Measurements from ENCODE around the gene EEF1E1.
A peak's percentile ranks its signal among the peaks of the same experiment; 100 is the strongest.

Gene EEF1E1

DNA sequence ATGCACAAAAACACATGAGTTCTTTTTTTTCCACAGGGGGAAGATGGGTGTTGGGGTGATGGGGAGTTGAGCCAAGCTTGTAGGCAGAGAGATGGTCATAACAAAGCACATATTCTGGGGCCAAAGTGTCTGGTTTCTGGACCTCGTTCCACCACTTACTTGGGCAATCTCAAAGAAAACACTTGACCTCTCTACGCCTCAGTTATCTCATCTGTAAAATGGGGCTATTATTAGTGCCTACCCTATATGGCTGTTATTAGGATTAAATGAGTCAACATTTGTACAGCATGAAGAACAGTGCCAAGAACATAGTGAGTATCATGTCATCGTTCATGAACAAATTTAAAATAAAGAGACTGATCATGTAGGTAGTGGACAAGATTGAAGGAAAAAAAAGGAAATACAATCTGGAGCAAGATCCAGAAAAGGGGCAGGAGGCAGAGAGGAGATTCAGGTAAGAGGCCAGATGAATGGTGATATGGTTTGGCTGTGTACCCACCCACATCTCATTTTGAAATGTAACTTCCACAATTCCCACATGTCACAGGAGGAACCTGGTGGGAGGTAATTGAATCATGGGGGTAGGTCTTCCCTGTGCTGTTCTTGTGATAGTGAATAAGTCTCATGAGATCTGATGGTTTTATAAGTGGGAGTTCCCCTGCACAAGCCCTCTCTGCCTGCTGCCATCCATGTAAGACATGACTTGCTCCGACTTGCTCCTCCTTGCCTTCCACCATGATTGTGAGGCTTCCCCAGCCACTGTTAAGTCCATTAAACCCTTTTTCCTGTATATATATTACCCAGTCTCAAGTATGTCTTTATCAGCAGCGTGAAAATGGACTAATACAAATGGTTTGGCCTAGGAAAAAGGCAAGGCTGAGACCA lies 14.2 kb downstream of the EEF1E1 start:
- FAIRE-seq: no peak
- DNase-seq (ENCODE audit: insufficient read length): no peak

DNA sequence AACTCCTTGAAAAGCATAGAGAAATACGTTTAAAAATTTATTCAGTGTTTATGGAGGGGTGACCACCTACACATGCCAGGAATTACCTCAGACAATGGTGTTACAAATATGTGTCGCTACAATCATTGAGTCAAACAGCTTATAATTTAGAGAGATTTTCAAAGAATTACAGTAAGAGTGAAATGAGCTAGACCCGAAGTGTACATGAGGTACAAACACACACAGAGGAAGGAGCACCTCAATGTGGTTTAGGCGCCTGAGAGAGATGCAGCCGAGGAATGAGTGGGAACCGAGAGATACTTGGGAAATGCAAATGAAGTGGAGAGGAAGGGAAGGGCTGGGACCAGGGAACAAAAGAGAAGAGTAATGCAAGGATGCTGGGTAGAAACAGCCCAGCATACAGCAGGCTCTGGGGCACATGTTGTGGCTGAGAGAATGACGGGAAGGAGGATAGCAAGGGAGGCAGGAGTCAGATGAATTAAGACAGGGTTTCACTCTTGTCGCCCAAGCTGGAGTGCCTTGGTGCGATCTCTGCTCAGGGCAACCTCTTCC lies 15.5 kb downstream of the EEF1E1 start:
- no peak for DNase-seq (ENCODE audit: insufficient read length)
- FAIRE-seq: no peak
- TF ChIP-seq POLR2A (IDR thresholded peaks at IDR 0.05; ENCODE audit: low read depth, low read length): no peak
- no peak for TF ChIP-seq TAF1 (IDR thresholded peaks at IDR 0.05; ENCODE audit: borderline replicate concordance, low read depth, low read length)
- TF ChIP-seq POLR2AphosphoS5 (IDR thresholded peaks at IDR 0.05; ENCODE audit: low read depth, low read length): no peak

More for the DNA sequence above, 14.2 kb downstream of the EEF1E1 start:
- TF ChIP-seq POLR2AphosphoS5 (IDR thresholded peaks at IDR 0.05; ENCODE audit: low read depth, low read length): no peak
- TF ChIP-seq TAF1 (IDR thresholded peaks at IDR 0.05; ENCODE audit: borderline replicate concordance, low read depth, low read length): no peak
- TF ChIP-seq POLR2A (IDR thresholded peaks at IDR 0.05; ENCODE audit: low read depth, low read length): no peak

DNA sequence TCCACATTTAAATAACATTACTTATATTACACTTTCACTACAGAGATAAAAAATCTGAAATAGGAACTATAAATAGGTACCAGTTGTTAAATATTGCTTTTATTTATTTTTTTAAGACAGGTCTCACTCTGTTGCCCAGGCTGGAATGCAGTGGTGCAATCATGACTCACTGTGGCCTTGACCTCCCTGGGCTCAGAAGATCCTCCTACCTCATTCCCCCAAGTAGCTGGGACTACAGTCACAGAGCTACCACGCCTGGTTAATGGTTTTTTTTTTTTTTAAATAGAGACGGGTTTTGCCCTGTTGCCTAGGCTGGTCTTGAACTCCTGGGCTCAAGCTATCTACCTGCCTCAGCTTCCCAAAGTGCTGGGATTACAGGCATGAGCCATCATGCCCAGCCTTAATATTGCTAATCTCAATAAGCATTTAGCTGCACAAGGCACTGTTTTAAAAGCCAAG lies 17.3 kb downstream of the EEF1E1 start:
- FAIRE-seq: no peak
- no peak for DNase-seq (ENCODE audit: insufficient read length)
- no peak for TF ChIP-seq POLR2AphosphoS5 (IDR thresholded peaks at IDR 0.05; ENCODE audit: low read depth, low read length)
- TF ChIP-seq TAF1 (IDR thresholded peaks at IDR 0.05; ENCODE audit: borderline replicate concordance, low read depth, low read length): no peak
- no peak for TF ChIP-seq POLR2A (IDR thresholded peaks at IDR 0.05; ENCODE audit: low read depth, low read length)

DNA sequence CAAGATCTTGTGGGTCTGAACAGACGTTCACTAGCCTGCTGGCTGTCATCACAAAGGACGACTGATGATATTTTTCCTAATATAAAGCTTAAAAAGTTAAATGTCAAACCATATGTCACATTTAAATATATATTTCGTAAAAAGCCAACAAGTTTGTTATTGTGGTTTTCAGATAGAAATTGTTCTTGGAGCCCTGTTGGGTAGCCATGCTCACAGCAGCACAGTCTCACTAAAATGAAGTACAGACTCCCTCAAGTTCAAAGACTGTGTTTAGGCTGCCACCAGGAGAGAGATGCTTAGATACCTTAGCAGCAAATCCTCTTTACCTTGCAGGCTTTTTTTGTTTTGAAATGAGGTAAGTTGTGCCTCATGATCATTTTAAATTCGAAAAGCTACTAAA lies 17.8 kb downstream of the EEF1E1 start:
- no peak for TF ChIP-seq POLR2A (IDR thresholded peaks at IDR 0.05; ENCODE audit: low read depth, low read length)
- no peak for FAIRE-seq
- DNase-seq (ENCODE audit: insufficient read length): no peak

DNA sequence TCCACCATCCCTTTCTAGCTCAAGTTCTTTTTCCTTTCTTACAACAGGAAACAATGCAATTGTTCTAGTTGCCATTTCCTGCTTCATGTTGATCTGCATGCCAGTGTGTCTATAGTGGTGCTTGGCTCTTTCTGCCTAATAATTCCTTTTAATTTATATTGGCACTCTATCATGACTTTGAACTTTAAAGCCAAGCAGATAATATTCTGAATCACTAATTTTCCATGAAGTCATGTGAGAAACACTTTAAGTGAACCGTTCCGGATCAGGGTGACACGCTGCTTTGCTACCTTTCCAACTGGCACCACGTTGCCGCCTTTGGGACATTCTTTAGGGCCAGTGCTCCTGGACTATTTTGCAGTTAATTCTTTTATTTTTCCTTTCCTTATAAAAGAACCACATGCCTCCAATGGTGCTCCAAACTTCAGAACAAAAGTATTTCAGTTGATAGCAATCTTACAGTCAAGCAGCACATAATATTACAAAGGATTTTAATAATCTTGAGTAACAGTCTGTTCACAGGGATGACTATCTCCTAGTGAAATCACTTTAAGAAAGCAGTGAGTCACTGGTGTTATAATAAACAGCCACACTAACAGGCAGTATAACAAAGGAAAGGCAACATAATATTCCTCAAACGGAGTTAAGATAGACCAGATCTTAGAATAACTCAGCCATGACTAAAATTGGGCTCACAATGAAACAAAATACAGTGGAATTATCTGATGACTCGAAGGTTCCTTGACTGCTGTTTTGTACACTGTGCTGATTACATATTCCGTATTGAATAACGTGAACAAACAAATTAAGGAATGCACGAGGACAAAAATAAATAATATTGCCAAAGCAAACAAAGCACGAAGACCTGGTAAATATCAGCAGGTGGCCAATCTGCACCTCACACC lies 19.1 kb downstream of the EEF1E1 start:
- TF ChIP-seq POLR2AphosphoS5 (IDR thresholded peaks at IDR 0.05; ENCODE audit: low read depth, low read length) (no peak), TAF1 (IDR thresholded peaks at IDR 0.05; ENCODE audit: borderline replicate concordance, low read depth, low read length) (no peak), POLR2A (IDR thresholded peaks at IDR 0.05; ENCODE audit: low read depth, low read length) (no peak)
- FAIRE-seq (no peak), DNase-seq (ENCODE audit: insufficient read length) (no peak)

DNA sequence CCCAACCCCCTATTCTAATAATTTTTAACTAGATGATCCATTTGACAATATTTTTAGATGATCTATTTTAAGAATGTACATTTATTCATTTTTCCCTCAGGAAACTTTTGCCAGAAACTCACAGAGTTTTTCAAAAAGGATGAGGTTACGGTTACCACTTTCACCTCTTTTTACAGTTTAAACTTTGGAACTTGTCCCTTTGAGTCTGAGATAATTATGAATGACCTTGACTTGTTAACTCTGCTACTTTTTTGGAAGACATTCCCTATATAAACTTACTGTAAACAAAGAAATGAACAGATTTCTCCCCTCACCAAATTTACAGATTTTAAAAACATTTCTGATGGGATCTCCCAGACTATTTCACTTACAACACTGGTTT lies 19.8 kb downstream of the EEF1E1 start:
- FAIRE-seq (no peak), DNase-seq (ENCODE audit: insufficient read length) (no peak)
- TF ChIP-seq TAF1 (IDR thresholded peaks at IDR 0.05; ENCODE audit: borderline replicate concordance, low read depth, low read length) (no peak), POLR2A (IDR thresholded peaks at IDR 0.05; ENCODE audit: low read depth, low read length) (no peak), POLR2AphosphoS5 (IDR thresholded peaks at IDR 0.05; ENCODE audit: low read depth, low read length) (no peak)

DNA sequence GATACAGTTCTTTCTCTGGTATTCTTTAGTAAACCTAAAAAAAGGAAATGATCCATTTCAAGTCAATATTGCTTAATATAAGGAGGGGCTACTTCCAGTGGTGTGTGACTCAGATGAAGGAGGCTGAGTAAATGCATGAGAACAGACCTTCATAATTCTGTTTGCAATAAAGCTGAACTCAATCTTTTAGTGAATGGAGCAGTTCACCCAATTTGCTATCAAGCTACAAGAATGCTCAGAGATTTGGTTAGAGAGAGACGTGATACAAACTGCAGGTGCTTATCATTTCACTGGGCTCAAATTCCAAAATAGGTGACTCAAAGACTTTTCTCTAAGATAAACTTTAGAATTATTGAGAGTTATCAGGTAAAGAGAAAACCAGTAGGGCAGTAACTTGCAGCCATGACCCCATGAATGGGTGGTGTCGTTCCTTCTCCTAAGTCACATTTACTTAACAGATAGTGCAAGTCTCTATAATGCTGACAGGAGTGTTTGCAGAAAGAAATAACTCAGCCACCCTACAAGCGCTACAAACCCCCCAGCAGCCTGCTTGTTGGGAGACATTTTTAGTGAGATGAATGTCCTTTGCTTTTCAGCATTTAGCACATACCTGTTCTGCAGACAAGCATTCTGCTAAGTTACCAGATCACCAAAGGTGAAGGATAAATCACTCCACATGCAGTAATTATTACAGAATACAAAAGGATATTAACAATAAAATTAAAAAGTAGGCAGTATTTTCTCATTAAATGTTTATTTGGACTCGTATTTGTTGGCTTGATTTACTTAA lies 21.8 kb downstream of the EEF1E1 start:
- TF ChIP-seq POLR2AphosphoS5 (IDR thresholded peaks at IDR 0.05; ENCODE audit: low read depth, low read length): no peak
- TF ChIP-seq TAF1 (IDR thresholded peaks at IDR 0.05; ENCODE audit: borderline replicate concordance, low read depth, low read length): no peak
- TF ChIP-seq POLR2A (IDR thresholded peaks at IDR 0.05; ENCODE audit: low read depth, low read length): no peak
- FAIRE-seq (peak; percentile 36), DNase-seq (ENCODE audit: insufficient read length) (no peak)

DNA sequence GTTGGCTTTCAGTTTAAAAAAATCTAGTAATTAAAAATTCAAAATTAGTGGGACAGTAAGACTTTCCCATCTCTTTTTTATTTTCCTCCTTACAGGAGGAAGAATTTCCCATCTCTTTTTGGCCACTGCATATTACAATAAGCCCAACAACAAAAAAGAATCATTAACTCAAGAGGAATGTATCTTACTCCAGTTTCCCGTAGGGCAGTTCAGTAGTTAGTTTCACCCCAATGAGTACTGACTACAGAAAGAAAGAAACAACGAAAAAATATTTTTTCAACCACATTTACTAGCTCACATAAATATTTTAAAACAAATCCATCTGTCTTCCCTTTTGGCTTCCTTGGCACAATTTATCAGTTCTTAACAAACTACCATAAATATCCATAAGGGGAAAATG lies 23.2 kb downstream of the EEF1E1 start:
- TF ChIP-seq POLR2AphosphoS5 (IDR thresholded peaks at IDR 0.05; ENCODE audit: low read depth, low read length): no peak
- no peak for TF ChIP-seq POLR2A (IDR thresholded peaks at IDR 0.05; ENCODE audit: low read depth, low read length)
- TF ChIP-seq TAF1 (IDR thresholded peaks at IDR 0.05; ENCODE audit: borderline replicate concordance, low read depth, low read length): no peak
- no peak for FAIRE-seq
- no peak for DNase-seq (ENCODE audit: insufficient read length)

DNA sequence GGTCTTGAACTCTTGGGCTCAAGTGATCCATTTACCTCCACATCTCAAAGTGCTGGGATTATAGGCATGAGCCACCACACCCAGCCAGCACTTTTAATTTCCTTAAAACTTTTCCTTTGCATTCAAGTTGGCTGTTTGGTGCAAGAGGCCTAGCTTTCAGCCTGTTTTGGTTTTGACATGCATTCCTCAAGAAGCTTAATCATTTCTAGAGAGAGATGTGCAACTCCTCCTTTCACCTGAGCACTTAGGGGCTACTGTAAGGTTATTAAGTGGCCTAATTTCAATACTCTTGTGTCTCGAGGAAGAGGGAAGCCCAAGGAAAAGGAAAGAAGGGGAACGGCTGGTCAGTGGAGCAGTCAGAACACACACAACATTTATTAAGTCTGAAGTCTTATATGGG lies 24.4 kb downstream of the EEF1E1 start:
- TF ChIP-seq POLR2A (IDR thresholded peaks at IDR 0.05; ENCODE audit: low read depth, low read length): no peak
- no peak for TF ChIP-seq TAF1 (IDR thresholded peaks at IDR 0.05; ENCODE audit: borderline replicate concordance, low read depth, low read length)
- TF ChIP-seq POLR2AphosphoS5 (IDR thresholded peaks at IDR 0.05; ENCODE audit: low read depth, low read length): no peak
- FAIRE-seq: no peak

DNA sequence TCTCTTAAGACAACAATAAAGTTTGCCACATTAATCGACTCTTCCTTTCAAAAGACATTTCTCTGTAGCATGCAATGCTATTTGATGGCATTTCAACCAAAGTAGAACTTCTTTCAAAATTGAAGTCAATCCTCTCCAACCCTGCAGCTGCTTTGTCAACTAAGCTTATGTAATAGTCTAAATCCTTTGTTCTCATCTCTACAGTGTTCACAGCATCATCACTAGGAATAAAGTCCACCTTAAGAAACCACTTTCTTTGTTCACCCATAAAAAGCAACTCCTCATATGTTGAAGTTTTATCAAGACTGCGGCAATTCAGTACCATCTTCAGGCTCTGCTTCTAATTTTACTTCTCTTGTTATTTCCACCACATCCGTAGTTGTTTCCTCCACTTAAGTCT lies 26.6 kb downstream of the EEF1E1 start:
- no peak for TF ChIP-seq POLR2AphosphoS5 (IDR thresholded peaks at IDR 0.05; ENCODE audit: low read depth, low read length)
- DNase-seq (ENCODE audit: insufficient read length) (no peak), FAIRE-seq (no peak)

More for the DNA sequence above, 24.4 kb downstream of the EEF1E1 start:
- no peak for DNase-seq (ENCODE audit: insufficient read length)

DNA sequence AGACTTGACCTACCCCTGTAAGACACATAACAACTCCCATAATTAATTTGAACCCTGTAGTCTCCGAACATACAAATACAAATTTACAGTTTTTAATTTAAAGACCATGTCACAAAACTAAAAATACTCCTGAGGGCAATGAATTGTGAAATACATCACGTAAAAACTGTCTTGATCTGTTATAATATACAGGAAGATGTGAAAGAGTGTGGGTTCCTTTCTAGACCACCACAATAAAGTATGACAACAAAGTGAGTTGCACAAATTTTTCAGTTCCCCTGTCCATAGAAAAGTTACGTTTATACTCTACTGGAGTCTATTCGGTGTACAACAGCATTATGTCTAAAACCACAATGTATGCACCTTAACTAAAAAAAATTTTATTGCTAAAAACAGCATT lies 27.2 kb downstream of the EEF1E1 start:
- TF ChIP-seq TAF1 (IDR thresholded peaks at IDR 0.05; ENCODE audit: borderline replicate concordance, low read depth, low read length) (no peak), POLR2A (IDR thresholded peaks at IDR 0.05; ENCODE audit: low read depth, low read length) (no peak), POLR2AphosphoS5 (IDR thresholded peaks at IDR 0.05; ENCODE audit: low read depth, low read length) (no peak)
- FAIRE-seq: no peak
- no peak for DNase-seq (ENCODE audit: insufficient read length)

Measured in GM12892 (cell line).